GM12878 (cell line): ENCODE data around the gene SLC38A2. TPM values are rescaled to one million over a fixed set of nuclear protein-coding genes. Genes with fewer than 3 reads are reported as not detected.

Source experiments
- ATAC-seq: fragments of 200-7000 bp; cut with Tn5 transposase; 3 replicates; pipeline ENCODE4 v1.9.1; 2020; ENCODE audit warnings: mild to moderate bottlenecking, moderate library complexity
- BruUV-seq: library from RNA; stranded (reverse); fragments of 400-500 nt; replicated peaks from 2 replicates; lab custom pipeline; 2021; lab: Mats Ljungman, UMichigan
- CTCF ChIA-PET: fragments of 300-600 bp; sonication (Branson Sonifier 250); formaldehyde crosslinking; extraction: SDS; loops from one replicate; lab custom pipeline; 2021; ENCODE audit warnings: inconsistent platforms; lab: Yijun Ruan, JAX
- POLR2A ChIA-PET: fragments of 350-600 bp; formaldehyde crosslinking; extraction: SDS; loops from one replicate; lab custom pipeline; 2021; ENCODE audit warnings: inconsistent platforms; lab: Charles Lee
- RAD21 ChIA-PET: fragments of 300-600 bp; sonication (Branson Sonifier 250); formaldehyde crosslinking; loops from one replicate; lab custom pipeline; 2023; ENCODE audit warnings: antibody characterized with exemption; ENCODE audit not compliant: unreplicated experiment; lab: Charles Lee
- SMC1A ChIA-PET: fragments of 300-600 bp; sonication (Branson Sonifier 250); formaldehyde crosslinking; loops from one replicate; lab custom pipeline; 2023; ENCODE audit not compliant: unreplicated experiment, uncharacterized antibody; lab: Charles Lee
- DNase-seq: peaks from one replicate; pipeline ENCODE4 v3.0.0-alpha.2; 2011; ENCODE audit warnings: low read depth, low spot score
- FAIRE-seq: peaks from 3 replicates; lab custom pipeline; 2011; peaks lifted over from hg19 to GRCh38; lab: Jason Lieb, UNC
- H2AFZ ChIP-seq: 2 replicates; pipeline ENCODE4 v1.6.0; 2011; ENCODE audit warnings: low read depth, low read length, control low read depth; ENCODE audit not compliant: control insufficient read depth
- H3K27ac ChIP-seq: 2 replicates; pipeline ENCODE4 v1.5.1; 2011; ENCODE audit warnings: control low read depth; ENCODE audit not compliant: control insufficient read depth, insufficient read depth
- H3K27me3 ChIP-seq, 2 experiments: replicated peaks in 1 of 2; 2 replicates each; pipeline versions ENCODE4 v1.6.0 to v1.6.1; 2011; ENCODE audit warnings: low read length in 1 of 2; ENCODE audit not compliant: control insufficient read depth in 2 of 2, insufficient read depth in 2 of 2
- H3K36me3 ChIP-seq, 2 experiments: 2 replicates each; pipeline ENCODE4 v1.5.1; 2011; ENCODE audit warnings: low read length in 1 of 2; ENCODE audit not compliant: control insufficient read depth in 2 of 2, insufficient read depth in 2 of 2
- H3K4me1 ChIP-seq: 2 replicates; pipeline ENCODE4 v1.6.1; 2011; ENCODE audit warnings: mild to moderate bottlenecking, low read length, moderate library complexity, mixed read lengths; ENCODE audit not compliant: control insufficient read depth, insufficient read depth
- H3K4me2 ChIP-seq: 2 replicates; pipeline ENCODE4 v1.6.0; 2011; ENCODE audit warnings: control low read depth; ENCODE audit not compliant: control insufficient read depth, insufficient read depth
- H3K4me3 ChIP-seq: fragments of 200-600 bp; sonication (generic); 2 replicates; pipeline ENCODE4 v1.5.1; 2016
- H3K79me2 ChIP-seq: 2 replicates; pipeline ENCODE4 v1.6.0; 2011; ENCODE audit warnings: low read length; ENCODE audit not compliant: control insufficient read depth, insufficient read depth
- H3K9ac ChIP-seq: 2 replicates; pipeline ENCODE4 v1.8.0; 2011; ENCODE audit warnings: low read length, control low read depth, mixed read lengths; ENCODE audit not compliant: control insufficient read depth, insufficient read depth
- H3K9me3 ChIP-seq: replicated peaks from 3 replicates; pipeline ENCODE4 v1.5.1; 2011; ENCODE audit warnings: mild to moderate bottlenecking, low read length; ENCODE audit not compliant: control insufficient read depth, insufficient read depth
- H4K20me1 ChIP-seq: 2 replicates; pipeline ENCODE4 v1.6.0; 2011; ENCODE audit not compliant: control insufficient read depth, insufficient read depth
- ATF7 ChIP-seq: fragments of 450-650 bp; IDR thresholded peaks from 2 replicates; pipeline ENCODE4 v1.6.1; 2016; ENCODE audit warnings: low read depth, mild to moderate bottlenecking
- CREB1 ChIP-seq: IDR thresholded peaks from 2 replicates; pipeline ENCODE4 v1.6.1; 2012; ENCODE audit warnings: low read depth, mild to moderate bottlenecking, inconsistent platforms
- DPF2 ChIP-seq: fragments of 450-650 bp; IDR thresholded peaks from 2 replicates; pipeline ENCODE4 v1.6.1; 2017; ENCODE audit warnings: mild to moderate bottlenecking
- EED ChIP-seq: sonication (generic); IDR thresholded peaks from 2 replicates; pipeline ENCODE4 v1.6.1; 2016; ENCODE audit warnings: antibody characterized with exemption, low read depth
- GABPA ChIP-seq: IDR thresholded peaks from 2 replicates; pipeline ENCODE4 v1.6.1; 2014; ENCODE audit warnings: antibody characterized with exemption, low read depth, mild to moderate bottlenecking, inconsistent platforms
- IKZF1 ChIP-seq: fragments of 450-650 bp; conservative IDR thresholded peaks from 2 replicates; pipeline ENCODE4 v1.6.1; 2017; ENCODE audit warnings: antibody characterized with exemption, mild to moderate bottlenecking
- IKZF2 ChIP-seq, 2 experiments: fragments of 450-650 bp; IDR thresholded peaks; 2 replicates each; pipeline ENCODE4 v1.6.1; 2017; ENCODE audit warnings: mild to moderate bottlenecking in 2 of 2, moderate library complexity in 2 of 2
- MXI1 ChIP-seq: fragments of 150-350 bp; IDR thresholded peaks from 2 replicates; pipeline ENCODE4 v1.6.1; 2011; ENCODE audit warnings: low read depth, mild to moderate bottlenecking, inconsistent platforms, low read length, improper control_type of control experiment
- NRF1 ChIP-seq: conservative IDR thresholded peaks from 2 replicates; pipeline ENCODE4 v1.6.1; 2011; ENCODE audit warnings: mild to moderate bottlenecking, low read depth, low read length, improper control_type of control experiment
- POLR2A ChIP-seq: IDR thresholded peaks from 2 replicates; pipeline ENCODE4 v1.6.1; 2011; ENCODE audit warnings: low read depth, mild to moderate bottlenecking, low read length
- POU2F2 ChIP-seq: IDR thresholded peaks from 3 replicates; pipeline ENCODE4 v1.6.1; 2011; ENCODE audit warnings: low read depth, mild to moderate bottlenecking, low read length, borderline replicate concordance
- RB1 ChIP-seq: fragments of 450-650 bp; formaldehyde crosslinking; IDR thresholded peaks from 2 replicates; pipeline ENCODE4 v1.6.1; 2017; ENCODE audit warnings: mild to moderate bottlenecking, borderline replicate concordance
- RUNX3 ChIP-seq: IDR thresholded peaks from 2 replicates; pipeline ENCODE4 v1.6.1; 2012; ENCODE audit warnings: low read length, inconsistent platforms
- SP1 ChIP-seq: IDR thresholded peaks from one replicate; pipeline ENCODE4 v1.6.1; 2011; ENCODE audit warnings: low read depth, low read length
- ZZZ3 ChIP-seq: IDR thresholded peaks from 2 replicates; pipeline ENCODE4 v1.6.1; 2011; ENCODE audit warnings: low read depth; ENCODE audit not compliant: control insufficient read depth, insufficient read length
- WGBS: methylation state at CpG from one replicate; pipeline ENCODE4 v1.1.6; 2016; ENCODE audit warnings: low lambda C conversion rate; ENCODE audit not compliant: insufficient replicate concordance, insufficient coverage; ENCODE audit errors: missing lambda C conversion rate; 5-methylcytosine and 5-hydroxymethylcytosine counted together
- in situ Hi-C: fragments of 300-500 bp; cut with MboI; formaldehyde crosslinking; loops from 9 replicates; pipeline ENCODE4 v1.14.3; 2018; ENCODE audit warnings: mixed read lengths
- intact Hi-C: fragments of 100-400 bp; cut with micrococcal nuclease; formaldehyde crosslinking; loops from one replicate; pipeline ENCODE4 v1.14.2; 2022; ENCODE audit not compliant: unreplicated experiment
- polyA plus RNA-seq, 11 experiments: library from polyadenylated mRNA; depleted of rRNA in 4 of 11; unstranded in 6 of 11; stranded (reverse) in 5 of 11; fragments of >200 nt; fragmentation: Nextera tagmentation in 4 of 11; fragmentation: Illumina TruSeq in 1 of 11; extraction: Ambion mirVana in 4 of 11; extraction: Trizol in 1 of 11; gene quantifications; 1 replicate in 1 of 11; 2 replicates in 10 of 11; pipeline versions ENCODE4 v1.2.1 to v1.2.3, GENCODE V29; 2011 to 2016; ENCODE audit warnings: inconsistent platforms in 2 of 11, missing spikeins in 2 of 11, low read depth in 1 of 11
- total RNA-seq, 4 experiments: library from RNA; depleted of rRNA in 3 of 4; stranded (reverse); fragments of >200 nt in 3 of 4; fragmentation: Illumina TruSeq in 1 of 4; extraction: Trizol in 1 of 4; gene quantifications; 2 replicates each; pipeline versions ENCODE4 v1.2.1 to v1.2.3, GENCODE V29; 2013 to 2021
- TF ChIP-seq, protein P1 (sequence below): fragments of 450-650 bp; IDR thresholded peaks from 2 replicates; pipeline ENCODE4 v1.6.1; 2017; ENCODE audit warnings: low read depth, mild to moderate bottlenecking, moderate library complexity
- TF ChIP-seq, protein P2 (sequence below): IDR thresholded peaks from 2 replicates; pipeline ENCODE4 v1.6.1; 2011; ENCODE audit warnings: borderline replicate concordance, low read depth, mild to moderate bottlenecking, moderate library complexity, low read length; ENCODE audit not compliant: insufficient read depth, poor library complexity, severe bottlenecking
- TF ChIP-seq, protein P3 (sequence below): IDR thresholded peaks from 2 replicates; pipeline ENCODE4 v1.6.1; 2012; ENCODE audit warnings: low read length, inconsistent platforms

SLC38A2 gene
- total and polyA plus RNA-seq, 10 of the 15 experiments (the other 5 are each of a cell fraction or from before 2014, with no cell fraction given), result 36.2 to 118 (median 79.8) TPM

DNA sequence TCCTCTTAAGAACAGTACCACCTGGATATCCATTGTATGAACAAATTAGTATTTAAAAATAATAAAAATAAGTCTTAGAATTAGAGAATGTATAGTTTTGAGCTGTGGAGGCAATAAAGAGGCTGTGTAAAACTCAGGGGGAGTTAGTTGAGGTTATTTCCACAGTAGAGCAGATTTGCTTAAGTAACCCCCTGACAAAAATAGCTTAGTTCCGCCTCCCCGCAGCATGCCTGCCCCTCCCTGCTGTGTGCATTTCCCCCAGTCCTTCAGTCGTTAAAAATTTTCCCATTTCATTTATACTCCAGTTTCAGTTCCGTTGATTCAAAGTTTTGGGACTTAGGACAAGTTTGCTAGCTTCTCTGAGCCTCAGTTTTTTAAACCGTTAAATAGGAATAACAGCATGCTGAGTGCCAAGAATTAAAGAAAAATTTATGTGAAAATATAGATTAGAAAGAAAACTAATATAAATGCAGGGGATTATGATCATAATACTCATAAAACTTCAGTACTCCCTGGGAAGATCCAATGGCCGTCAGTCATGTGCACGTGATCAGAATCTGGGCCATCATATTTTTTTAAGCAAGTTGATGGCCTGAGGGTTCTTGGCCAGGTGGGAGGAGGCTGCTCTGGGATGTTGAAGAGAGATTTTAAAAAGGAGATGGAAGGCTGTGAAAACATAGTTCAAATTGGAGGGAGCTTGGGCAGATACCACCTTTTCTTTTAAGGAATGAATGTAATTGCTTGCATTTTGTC lies 14.5 kb upstream of the SLC38A2 start:
- no peaks in the 10 kb centered on the region for H4K20me1 ChIP-seq
- 0 out of 4 replicates have a peak, but pooled peaks cover 0 to 3% of the 10 kb centered on the region in 2 experiments for H3K36me3 ChIP-seq
- no peaks in the 10 kb centered on the region for H3K27me3 ChIP-seq
- 2% methylated on average over 7 of the region's 7 CpGs for WGBS
- H3K79me2 ChIP-seq, result peaks cover 49% of the 10 kb centered on the region
- CTCF ChIA-PET, result interaction anchor here (0.5 to 2.3 kb wide), 13 partner anchors 12 to 290 kb away, joined by 3 to 13 read pairs (median 3); no protein-coding TSS in a partner anchor
- H3K4me3 ChIP-seq, result peak overlapping the region; percentile 66
- FAIRE-seq (peak; percentile 65), DNase-seq (no peak), ATAC-seq (peak; percentile 33)
- H3K27ac ChIP-seq, result peak overlapping the region; percentile 89
- SMC1A ChIA-PET, result interaction anchor here (0.8 to 4.0 kb wide), 25 partner anchors 12 to 287 kb away, joined by 3 to 30 read pairs (median 5); partner anchors contain the start of gene SLC38A1
- H3K4me1 ChIP-seq, result peaks cover 50% of the 10 kb centered on the region
- no peaks in the 10 kb centered on the region for H3K9me3 ChIP-seq
- RAD21 ChIA-PET, result interaction anchor here (0.5 to 3.9 kb wide), 21 partner anchors 12 to 401 kb away, joined by 3 to 25 read pairs (median 4); partner anchors contain the start of genes SLC38A1 and SLC38A2
- POLR2A ChIA-PET, result interaction anchor here (0.6 to 2.6 kb wide), 18 partner anchors 9 to 207 kb away, joined by 3 to 17 read pairs (median 3); partner anchors contain the start of gene SLC38A2
- peak overlapping the region; percentile 99 for H3K4me2 ChIP-seq
- no TSS peak for BruUV-seq
- in situ Hi-C loops (loop anchor here (10.0 kb wide), 1 partner anchor 402 kb away; no protein-coding TSS in a partner anchor), intact Hi-C loops (loop anchor here (2.0 to 5.0 kb wide), 4 partner anchors 120 to 395 kb away; partner anchors contain the start of genes SCAF11 and SLC38A1)
- no peak overlapping the region; the same call in 1 of the 2 replicates for H2AFZ ChIP-seq
- H3K9ac ChIP-seq, result peak overlapping the region; percentile 32
- TF ChIP-seq DPF2, result peak; percentile 66; the same call in 1 of the 2 replicates
- TF ChIP-seq IKZF1, result peak; percentile 80
- peak; percentile 75 for TF ChIP-seq RUNX3
- TF ChIP-seq RB1, result no peak
- TF ChIP-seq IKZF2 (IDR thresholded peaks at IDR 0.05), result peak; percentile 84 to 86
- no peak for TF ChIP-seq POLR2A
- TF ChIP-seq CREB1, result no peak
- no peak for TF ChIP-seq SP1
- TF ChIP-seq NRF1, result no peak
- no peak for TF ChIP-seq ZZZ3
- TF ChIP-seq EED, result peak; percentile 86
- TF ChIP-seq, protein P1, sequence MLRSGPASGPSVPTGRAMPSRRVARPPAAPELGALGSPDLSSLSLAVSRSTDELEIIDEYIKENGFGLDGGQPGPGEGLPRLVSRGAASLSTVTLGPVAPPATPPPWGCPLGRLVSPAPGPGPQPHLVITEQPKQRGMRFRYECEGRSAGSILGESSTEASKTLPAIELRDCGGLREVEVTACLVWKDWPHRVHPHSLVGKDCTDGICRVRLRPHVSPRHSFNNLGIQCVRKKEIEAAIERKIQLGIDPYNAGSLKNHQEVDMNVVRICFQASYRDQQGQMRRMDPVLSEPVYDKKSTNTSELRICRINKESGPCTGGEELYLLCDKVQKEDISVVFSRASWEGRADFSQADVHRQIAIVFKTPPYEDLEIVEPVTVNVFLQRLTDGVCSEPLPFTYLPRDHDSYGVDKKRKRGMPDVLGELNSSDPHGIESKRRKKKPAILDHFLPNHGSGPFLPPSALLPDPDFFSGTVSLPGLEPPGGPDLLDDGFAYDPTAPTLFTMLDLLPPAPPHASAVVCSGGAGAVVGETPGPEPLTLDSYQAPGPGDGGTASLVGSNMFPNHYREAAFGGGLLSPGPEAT, result peak; percentile 81
- no peak for TF ChIP-seq MXI1
- TF ChIP-seq, protein P2, sequence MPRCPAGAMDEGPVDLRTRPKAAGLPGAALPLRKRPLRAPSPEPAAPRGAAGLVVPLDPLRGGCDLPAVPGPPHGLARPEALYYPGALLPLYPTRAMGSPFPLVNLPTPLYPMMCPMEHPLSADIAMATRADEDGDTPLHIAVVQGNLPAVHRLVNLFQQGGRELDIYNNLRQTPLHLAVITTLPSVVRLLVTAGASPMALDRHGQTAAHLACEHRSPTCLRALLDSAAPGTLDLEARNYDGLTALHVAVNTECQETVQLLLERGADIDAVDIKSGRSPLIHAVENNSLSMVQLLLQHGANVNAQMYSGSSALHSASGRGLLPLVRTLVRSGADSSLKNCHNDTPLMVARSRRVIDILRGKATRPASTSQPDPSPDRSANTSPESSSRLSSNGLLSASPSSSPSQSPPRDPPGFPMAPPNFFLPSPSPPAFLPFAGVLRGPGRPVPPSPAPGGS, result peak; percentile 67
- TF ChIP-seq POU2F2, result peak; percentile 82; the same call in 2 of the 3 replicates
- TF ChIP-seq ATF7, result 0 out of 2 replicates have a peak, but pooled peaks have one; percentile 62
- TF ChIP-seq, protein P3, sequence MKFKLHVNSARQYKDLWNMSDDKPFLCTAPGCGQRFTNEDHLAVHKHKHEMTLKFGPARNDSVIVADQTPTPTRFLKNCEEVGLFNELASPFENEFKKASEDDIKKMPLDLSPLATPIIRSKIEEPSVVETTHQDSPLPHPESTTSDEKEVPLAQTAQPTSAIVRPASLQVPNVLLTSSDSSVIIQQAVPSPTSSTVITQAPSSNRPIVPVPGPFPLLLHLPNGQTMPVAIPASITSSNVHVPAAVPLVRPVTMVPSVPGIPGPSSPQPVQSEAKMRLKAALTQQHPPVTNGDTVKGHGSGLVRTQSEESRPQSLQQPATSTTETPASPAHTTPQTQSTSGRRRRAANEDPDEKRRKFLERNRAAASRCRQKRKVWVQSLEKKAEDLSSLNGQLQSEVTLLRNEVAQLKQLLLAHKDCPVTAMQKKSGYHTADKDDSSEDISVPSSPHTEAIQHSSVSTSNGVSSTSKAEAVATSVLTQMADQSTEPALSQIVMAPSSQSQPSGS, result peak; percentile 37; the same call in 1 of the 2 replicates
- TF ChIP-seq GABPA, result 0 out of 2 replicates have a peak, but pooled peaks have one; percentile 18
